ENCODE results near the gene KRTAP5-3. TPM values are rescaled to one million over a fixed set of nuclear protein-coding genes. Genes with fewer than 3 reads are reported as not detected.

Gene KRTAP5-3, protein sequence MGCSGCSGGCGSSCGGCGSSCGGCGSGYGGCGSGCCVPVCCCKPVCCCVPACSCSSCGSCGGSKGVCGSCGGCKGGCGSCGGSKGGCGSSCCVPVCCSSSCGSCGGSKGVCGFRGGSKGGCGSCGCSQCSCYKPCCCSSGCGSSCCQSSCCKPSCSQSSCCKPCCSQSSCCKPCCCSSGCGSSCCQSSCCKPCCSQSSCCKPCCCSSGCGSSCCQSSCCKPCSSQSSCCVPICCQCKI
- total RNA-seq = not detected in 2 replicates

GRCh38 chr11:1608363-1608762, at the start of gene KRTAP5-3:
TSS of gene KRTAP5-3 (minus strand) at chr11:1608463. CDS start at chr11:1608385, 78 bp downstream.

GRCh38 chr11:1629326-1630185, 21.3 kb upstream of the KRTAP5-3 start, which contains the start of gene KRTAP5-5:
TSS of gene KRTAP5-5 (plus strand) at chr11:1629775. CDS start at chr11:1629841, 66 bp downstream.

GRCh38 chr11:1622086-1622485, 13.8 kb upstream of the KRTAP5-3 start, which contains the start of gene KRTAP5-4:
TSS of gene KRTAP5-4 (minus strand) at chr11:1622138. CDS start at chr11:1622093, 45 bp downstream.

DNA sequence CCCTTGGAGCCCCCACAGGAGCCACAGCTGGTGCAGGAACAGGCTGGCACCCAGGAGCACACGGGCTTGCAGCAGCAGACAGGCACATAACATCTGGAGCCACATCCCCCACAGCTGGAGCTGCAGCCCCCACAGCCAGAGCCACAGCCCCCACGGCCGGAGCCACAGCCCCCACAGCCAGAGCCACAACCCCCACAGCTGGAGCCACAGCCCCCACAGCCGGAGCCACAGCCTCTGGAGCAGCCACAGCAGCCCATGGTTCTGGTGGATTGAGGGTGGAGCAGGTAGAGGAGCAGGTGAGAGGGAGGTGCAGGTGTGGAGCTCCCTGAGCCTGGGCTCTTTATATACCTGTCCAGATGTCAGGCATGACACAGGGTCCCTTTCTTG, 10.3 kb downstream of the KRTAP5-3 start, which contains the start of gene KRTAP5-2:
Gene KRTAP5-2 (minus strand): TSS at position 301 of the 387 bp plus-strand sequence. CDS start 44 bp downstream, at position 257.

DNA sequence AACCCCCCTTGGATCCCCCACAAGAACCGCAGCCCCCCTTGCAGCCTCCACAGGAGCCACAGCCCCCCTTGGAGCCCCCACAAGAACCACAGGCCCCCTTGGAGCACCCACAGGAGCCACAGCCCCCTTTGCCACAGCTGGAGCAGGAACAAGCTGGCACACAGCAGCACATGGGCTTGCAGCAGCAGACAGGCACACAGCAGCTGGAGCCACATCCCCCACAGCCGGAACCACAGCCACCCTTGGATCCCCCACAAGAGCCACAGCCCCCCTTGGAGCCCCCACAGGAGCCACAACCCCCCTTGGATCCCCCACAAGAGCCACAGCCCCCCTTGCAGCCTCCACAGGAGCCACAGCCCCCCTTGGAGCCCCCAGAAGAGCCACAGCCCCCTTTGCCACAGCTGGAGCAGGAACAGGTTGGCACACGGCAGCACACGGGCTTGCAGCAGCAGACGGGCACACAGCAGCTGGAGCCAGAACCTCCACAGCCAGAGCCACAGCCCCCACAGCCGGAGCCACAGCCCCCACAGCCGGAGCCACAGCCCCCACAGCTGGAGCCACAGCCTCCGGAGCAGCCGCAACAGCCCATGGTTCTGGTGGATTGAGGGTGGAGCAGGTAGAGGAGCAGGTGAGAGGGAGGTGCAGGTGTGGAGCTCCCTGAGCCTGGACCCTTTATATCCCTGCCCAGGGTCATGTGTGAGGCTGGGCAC, 23.4 kb downstream of the KRTAP5-3 start, which contains the start of gene KRTAP5-1:
Gene KRTAP5-1 (minus strand): TSS at position 623 of the 710 bp plus-strand sequence. CDS start 34 bp downstream, at position 589.

GRCh38 chr11:1572197-1573076, 35.8 kb downstream of the KRTAP5-3 start, which contains the start of gene DUSP8:
TSS of gene DUSP8 (minus strand) at chr11:1572271. CDS start at chr11:1565826, 6,445 bp downstream.

Other genes with a start within 250 kb of the KRTAP5-3 start
- under 0.01 and 1.00 TPM in 2 replicates for gene BRSK2, start 218.5 kb downstream of the KRTAP5-3 start, total RNA-seq
- 25.6 and 35.9 TPM in 2 replicates for gene MOB2, start 121.7 kb downstream of the KRTAP5-3 start, total RNA-seq
- gene DUSP8, start 36.2 kb downstream of the KRTAP5-3 start, total RNA-seq = 1.6 and 1.7 TPM in 2 replicates
- not detected in 2 replicates for gene KRTAP5-1, start 23.2 kb downstream of the KRTAP5-3 start, total RNA-seq
- not detected in 2 replicates for gene KRTAP5-2, start 10.2 kb downstream of the KRTAP5-3 start, total RNA-seq
- gene KRTAP5-4, start 13.7 kb upstream of the KRTAP5-3 start, total RNA-seq = not detected in 2 replicates
- not detected in 2 replicates for gene KRTAP5-5, start 21.3 kb upstream of the KRTAP5-3 start, total RNA-seq
- gene KRTAP5-6, start 88.7 kb upstream of the KRTAP5-3 start, total RNA-seq = not detected in 2 replicates
- gene IFITM10, start 142.1 kb upstream of the KRTAP5-3 start, total RNA-seq = 0.34 and 1.2 TPM in 2 replicates
- gene CTSD, start 155.5 kb upstream of the KRTAP5-3 start, total RNA-seq = 222 and 1,296 TPM in 2 replicates
- gene SYT8, start 226.5 kb upstream of the KRTAP5-3 start, total RNA-seq = 0.68 and 10.0 TPM in 2 replicates
- gene TNNI2, start 230.5 kb upstream of the KRTAP5-3 start, total RNA-seq = under 0.01 and 0.71 TPM in 2 replicates
- 0.21 and 0.34 TPM in 2 replicates for gene LSP1, start 244.6 kb upstream of the KRTAP5-3 start, total RNA-seq

Measured in nasal cavity respiratory epithelium epithelial cell of viscerocranial mucosa (primary cell).